HG03175 (cell line): Measurements from ENCODE around the gene EPOP.
A peak's percentile ranks its signal among the peaks of the same experiment; 100 is the strongest.

ENCODE experiments used
- ATAC-seq: cut with Tn5 transposase; IDR thresholded peaks from one replicate; pipeline ENCODE4 v1.9.1; 2021; ENCODE audit warnings: mild to moderate bottlenecking, moderate library complexity; ENCODE audit not compliant: unreplicated experiment

Gene EPOP

GRCh38 chr17:38676706-38677504, 2.1 kb upstream of the EPOP start:
- ATAC-seq, result peak; percentile 59

- ATAC-seq, result no peak
Measured at GRCh38 chr17:38674014-38674748, 576 bp downstream of the EPOP start.

DNA sequence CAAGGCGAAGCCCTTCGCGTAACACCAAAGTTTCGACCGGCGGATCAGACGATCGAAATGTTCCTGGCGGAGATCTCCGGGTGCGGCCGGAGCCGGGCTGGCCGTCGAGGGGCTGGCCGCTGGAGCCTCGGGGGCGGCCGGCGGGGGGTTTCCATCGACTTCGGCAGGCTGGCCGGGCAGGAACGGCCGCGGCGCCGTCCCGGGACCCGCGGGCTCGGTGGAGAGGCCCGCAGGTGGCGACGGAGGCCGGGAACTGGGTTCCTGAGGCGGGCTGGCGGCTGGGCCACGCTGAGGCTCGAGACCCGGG, 1.1 kb downstream of the EPOP start:
- ATAC-seq, result no peak

GRCh38 chr17:38672788-38673706, 1.7 kb downstream of the EPOP start:
- ATAC-seq, result no peak

DNA sequence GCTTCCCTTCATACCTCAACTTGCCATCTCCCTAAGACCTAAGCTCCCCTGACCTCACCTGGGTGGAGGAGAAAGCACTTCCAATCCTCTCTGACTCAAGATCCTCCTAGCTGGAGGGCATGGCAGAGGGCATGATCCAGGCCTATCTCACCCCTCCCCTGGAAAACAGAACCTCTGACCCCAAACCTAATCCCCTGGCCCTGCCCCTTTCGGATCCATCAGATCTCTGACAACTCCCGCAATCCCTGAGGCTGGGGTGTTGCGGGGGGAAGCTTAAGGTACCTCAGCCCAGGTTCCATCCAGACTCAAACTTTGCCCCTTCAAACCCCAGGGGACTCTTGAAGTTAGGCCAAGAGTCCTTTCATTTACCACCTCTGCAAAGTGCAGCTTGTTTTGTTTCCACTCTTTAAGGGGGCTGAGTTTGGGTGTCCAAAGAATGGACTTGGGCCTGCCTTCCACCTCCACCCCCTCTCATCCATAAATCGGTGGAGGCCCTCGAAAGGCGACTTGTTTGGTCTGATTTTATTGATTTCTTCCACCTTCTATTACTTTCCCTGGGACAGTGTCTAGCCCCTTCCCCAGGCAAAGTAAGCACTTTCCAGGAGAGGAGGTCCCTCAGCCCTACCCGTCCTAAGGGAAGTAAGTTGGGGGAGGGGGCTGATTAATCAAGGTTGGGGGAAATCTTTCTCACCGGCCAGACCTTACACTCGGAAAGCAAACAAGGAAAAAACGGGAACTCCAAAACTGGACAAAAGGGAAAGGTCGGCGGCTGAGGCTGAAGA, 2.6 kb downstream of the EPOP start:
- ATAC-seq, result no peak

- no peak for ATAC-seq
Measured at GRCh38 chr17:38669520-38669919, 5.2 kb downstream of the EPOP start.

- no peak for ATAC-seq
Measured at GRCh38 chr17:38667787-38668122, 7.0 kb downstream of the EPOP start.

- ATAC-seq, result no peak
Measured at GRCh38 chr17:38667099-38667786, 7.5 kb downstream of the EPOP start.

- ATAC-seq, result no peak
Measured at GRCh38 chr17:38663964-38664644, 10.7 kb downstream of the EPOP start.

DNA sequence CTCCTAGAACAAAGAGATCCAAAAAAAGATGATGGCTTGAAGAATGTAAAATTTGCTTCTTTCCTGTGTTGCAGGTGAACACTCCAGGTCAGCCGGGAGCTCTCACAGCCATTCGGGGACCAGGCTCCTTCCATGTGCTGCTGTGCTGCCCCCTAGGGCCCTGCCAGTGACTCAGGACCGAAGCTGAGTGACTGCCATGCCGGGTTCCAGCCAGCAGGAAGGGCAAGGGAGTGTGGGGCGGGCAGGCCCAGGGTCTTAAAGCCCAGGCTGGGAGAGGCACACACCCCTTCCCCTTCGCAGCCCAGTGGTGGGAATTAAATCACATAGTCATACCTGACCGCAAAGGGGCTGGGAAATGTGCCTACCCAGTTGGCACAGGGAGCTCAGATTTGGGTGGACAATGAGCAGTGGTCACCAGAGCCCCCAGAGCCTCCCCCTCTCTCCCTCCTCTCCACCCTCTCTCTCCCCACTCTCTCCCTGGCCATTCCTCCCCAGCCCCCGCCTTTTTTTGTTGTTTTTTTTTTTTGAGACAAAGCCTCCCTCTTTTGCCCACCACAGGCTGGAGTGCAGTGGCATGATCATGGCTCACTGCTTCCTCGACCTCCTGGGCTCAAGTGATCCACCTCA, 11.5 kb downstream of the EPOP start:
- ATAC-seq, result no peak

DNA sequence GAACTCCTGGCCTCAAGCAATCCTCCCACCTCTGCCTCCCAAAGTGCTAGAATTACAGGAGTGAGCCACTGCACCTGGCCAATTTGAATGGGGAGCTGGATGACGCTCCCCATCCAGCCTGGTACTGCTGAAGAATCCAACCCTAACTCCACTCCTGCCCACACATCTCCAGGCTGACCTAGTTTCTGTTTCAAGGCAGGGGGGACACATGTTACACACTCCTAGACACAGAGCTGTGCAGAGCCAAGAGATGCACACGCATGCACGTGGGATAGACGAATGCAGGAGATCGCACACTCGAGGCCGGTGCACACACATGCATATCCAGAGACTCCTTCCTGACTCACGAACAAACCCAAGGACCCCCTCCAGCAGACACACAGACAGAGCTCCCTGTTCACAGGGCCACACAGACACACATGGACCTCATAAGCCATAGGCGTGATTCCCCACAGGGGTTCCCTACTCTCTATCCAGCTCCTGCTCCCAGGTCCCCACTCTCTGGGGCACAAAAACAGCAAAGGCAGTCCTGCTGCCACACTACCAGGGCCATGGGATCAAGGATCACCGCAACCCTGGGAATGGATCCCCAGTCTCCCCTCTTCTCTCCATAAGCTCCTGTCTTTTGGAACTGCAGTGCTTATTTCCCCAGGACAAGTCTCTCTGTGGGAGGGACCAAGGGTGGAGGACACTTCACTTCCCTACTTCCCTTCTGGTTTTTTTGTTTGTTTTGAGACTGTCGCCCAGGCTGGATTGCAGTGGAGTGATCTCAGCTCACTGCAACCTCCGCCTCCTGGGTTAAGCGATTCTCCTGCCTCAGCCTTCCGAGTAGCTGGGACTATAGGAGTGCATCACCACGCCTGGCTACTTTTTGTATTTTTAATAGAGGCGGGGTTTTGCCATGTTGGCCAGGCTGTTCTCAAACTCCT, 14.4 kb downstream of the EPOP start:
- no peak for ATAC-seq

- ATAC-seq, result no peak
Measured at GRCh38 chr17:38659415-38659814, 15.3 kb downstream of the EPOP start.

DNA sequence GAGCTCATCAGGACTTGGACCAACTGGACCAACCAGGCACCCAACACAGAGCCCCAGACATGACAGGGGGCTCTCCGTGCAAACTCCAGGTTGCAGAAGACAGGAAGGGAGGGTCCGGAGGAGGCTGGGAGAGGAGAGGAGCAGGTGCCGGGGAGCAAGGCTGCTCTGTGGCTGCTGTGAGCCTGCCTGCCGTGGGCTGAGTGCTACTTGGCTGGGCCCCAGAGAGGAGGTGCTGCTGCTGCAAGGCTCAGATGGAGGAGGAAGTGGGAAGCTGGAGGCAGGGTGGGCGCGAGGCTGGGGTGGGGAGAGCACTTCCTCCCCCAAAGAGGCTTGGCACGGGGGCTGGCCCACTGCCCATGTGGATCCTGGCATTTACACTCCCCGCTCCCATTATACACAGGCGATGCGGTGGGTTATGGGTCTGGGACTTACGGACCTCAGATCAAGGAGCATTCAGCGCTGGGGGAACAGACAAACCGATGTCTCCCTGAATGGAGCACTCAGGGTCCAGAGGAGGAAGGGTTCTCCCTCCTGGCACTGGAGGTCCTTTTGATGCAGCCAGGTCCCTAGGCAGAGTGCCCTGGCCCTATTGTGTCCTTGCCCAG, 15.9 kb downstream of the EPOP start:
- ATAC-seq, result no peak

- no peak for ATAC-seq
Measured at GRCh38 chr17:38657824-38658740, 16.7 kb downstream of the EPOP start.

DNA sequence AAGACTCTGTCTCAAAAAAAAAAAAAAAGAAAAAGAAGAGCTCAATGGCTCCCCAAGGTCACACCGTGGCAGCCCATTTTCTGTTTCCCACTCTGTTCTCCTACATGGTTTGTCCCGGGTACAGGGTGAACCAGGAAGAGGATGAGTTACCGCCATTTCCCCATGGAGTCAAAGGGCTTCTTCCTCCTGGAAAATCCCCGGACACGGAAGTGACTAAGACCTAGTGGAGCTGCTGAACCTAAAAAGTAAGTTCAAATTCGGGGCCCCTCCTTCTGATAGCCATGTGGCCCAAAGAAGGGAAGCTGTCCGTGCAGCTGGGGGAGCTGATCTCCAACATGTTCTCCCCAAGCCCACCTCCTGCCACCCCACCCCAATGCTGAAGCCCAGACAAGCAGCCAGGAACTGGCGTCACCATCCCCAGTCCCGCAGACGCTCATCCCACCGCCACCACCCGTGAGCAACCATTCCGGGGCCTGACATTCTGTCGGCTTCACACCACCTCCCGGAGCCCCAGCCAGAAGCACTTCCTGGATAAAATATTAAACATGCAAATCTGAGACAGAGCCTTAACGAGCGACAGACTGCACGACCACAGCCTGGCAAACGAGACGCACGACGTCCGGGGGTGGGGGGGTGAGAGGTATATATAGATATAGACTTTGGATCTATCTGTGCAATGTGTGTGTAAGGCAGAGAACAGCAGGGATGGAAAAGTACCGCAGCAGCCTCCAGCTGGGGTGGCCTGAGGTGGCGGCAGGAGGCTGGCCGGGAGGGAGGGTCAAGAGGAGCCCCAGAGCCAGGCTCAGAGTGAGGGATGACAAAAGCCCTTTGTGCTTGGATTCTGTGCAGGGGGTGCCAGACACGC, 17.6 kb downstream of the EPOP start:
- no peak for ATAC-seq
